Effector CD4-positive, alpha-beta T cell (primary cell): Measurements from ENCODE around the gene PCNX2.

ENCODE experiments used
- DNase-seq: peaks from one replicate; pipeline ENCODE4 v3.0.0-alpha.2; 2020

The PCNX2 gene

DNA sequence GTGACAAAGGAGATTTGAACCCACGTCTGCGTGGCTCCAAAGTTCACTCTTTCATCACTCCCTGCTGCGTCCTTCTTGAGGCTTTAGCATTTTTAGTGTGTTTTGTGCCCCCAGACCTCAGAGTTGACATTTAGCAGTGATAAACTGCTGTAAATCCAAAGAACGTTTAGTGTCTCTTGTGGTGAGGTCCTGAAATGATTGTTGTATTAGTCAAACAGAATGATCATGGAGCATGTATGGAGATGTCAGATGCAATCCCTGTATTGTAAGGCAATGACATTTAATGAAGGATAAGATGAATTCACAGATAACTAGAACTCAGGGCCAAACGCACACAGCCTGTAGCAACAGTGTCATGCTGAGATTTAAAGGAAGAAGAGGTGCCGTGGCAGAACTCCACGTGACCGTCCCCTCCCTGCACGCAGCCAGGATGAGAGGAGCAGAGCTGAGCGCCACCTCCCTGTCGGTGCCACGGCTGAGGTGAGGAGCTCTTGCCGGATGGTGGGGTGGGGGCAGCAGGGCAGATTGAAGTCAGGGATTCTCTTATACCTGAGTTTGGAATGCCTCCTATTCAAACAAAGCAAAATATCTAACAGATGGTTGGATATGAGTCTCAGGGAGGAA is 315.1 kb downstream of the PCNX2 start:
- no peak for DNase-seq

DNA sequence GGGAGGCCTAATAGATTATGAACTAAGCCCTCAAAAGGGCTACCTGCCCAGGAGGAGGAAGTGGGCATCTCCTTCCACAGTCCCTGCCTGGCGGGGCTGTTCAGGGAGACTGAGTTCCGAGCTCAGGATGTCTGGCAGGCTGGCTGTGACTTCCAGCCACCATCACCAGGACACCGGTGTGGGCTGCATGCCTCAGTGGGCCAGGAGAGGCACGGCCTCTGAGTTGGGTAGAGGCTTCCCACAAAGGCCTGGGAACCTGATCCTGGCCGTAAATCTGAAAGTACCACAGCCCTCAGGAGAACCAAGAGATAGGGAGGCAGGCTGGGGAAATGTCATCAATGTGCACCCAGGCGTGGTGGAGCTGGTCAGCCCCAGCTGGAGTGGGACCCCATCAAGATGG is 316.0 kb downstream of the PCNX2 start:
- no peak for DNase-seq

DNA sequence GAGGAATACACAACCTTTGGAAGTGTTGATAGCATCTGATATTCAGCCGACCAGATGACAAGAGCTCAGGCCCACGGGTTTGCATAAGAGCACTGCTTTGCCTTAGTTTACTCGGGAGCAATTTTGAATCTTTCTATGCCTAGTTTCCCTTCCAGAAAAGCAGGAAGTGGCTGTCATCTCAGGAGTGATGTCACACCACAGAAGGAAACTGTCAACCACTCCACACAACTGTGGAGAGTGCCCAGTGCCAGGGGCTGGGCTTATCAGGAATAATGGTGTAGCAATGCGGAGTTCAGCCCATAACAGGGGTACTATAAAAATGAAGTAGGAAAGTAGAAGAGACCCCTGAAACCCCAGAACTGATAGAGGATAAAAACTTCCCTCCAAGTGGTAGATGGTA is 316.7 kb downstream of the PCNX2 start:
- DNase-seq, result no peak

DNA sequence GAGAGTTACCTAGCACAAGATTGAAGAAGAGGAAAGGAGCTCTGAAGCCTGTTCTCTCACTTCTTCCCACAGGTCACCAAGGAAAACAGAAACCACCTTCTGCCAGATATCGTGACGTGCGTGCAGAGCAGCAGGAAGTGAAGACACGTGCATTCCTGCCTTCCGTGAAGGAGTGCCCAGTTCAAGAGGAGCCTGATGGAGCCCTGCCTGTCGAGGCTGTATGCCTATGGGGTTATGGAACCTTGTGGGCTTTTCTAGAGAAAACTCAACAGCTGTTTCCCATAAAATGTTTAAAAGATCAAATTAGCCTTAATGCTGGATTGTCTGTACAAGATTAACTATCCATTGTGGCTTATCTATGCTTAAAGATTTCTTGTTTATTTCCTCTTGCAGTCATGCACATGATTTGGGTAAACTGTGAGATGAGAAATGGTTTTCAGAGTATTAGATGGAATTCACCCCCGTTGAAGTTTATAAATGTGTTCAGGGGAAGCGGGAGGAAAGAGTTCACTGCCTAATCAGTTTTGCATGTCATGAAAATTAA is 317.4 kb downstream of the PCNX2 start:
- DNase-seq, result no peak

DNA sequence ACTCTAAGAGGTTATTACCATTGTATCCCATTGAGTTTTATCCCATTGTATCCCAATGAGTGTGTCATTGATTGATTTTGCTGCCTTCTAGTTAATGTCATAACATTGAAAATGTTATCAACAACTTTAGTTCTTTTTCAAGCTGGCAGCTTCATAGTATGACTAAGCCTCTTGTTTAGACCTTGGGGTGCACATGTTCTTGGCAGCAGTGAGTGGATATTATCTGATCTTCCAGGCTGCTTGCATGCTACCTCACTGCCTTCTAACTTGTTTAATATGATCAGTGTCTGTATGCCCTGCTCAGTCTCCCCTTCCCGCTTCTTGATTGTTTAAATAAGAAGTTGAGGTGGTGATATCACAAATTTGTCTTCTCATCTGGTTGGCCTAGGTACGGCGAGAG is 320.6 kb downstream of the PCNX2 start:
- DNase-seq, result no peak

DNA sequence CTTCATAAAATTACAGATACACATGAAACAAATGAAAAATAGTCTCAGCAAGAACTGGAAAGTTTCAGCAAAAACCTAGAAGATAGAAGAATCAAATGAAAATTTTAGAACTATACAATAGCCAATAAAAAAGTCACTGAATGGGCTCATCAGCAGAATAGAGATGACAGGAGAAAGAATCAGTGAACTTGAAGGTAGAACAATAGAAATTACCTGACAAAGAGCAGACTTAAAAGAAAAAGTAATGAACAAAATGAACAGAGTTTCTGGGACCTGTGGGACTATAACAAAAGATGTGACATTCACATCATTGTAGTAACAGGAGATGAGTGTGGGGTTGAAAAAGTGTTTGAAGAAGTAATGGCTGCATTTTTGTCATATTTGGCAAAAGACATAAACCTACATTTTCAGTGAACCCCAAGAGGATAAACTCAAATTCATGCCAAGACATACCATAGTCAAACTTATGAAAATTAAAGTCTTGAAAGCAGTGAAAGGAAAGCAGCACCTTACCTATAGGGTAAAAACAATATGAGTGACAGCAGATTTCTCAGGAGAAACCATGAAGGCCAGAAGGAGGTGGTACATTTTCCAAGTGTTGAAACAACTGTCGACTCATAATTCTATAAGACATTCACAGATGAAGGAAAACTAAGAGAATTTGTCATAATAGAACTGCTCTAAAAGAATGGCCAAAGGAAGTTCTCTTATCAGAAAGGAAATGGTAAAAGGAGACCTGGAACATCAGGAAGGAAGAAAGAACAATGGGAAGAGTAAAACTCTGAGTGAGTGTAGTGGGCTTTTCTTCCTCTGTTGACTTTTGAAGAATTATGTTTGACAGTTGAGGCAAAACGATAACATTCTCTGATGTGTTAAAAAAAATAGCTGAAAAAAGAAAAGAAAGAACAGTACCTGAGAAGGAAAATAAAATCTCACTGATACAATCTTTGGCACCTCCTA is 321.6 kb downstream of the PCNX2 start:
- no peak for DNase-seq

DNA sequence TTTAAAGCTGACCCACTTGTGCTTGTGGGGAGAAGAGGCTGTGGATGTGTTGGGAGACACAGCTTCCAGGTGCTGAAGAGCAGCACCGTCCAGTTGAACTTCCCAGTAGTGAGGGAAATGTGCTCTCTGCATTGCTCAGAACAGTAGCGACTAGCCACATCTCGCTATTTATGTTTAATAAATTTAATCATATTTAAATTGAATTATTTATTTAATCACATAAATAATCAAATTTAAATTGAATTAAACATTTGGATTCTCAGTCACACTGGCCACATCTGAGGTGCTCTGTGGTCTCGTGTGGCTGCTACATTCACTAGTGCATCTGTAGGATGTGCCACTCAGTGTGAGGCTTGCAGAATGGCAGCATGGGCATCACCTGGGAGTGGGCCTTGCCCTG is 325.0 kb downstream of the PCNX2 start:
- DNase-seq, result no peak

DNA sequence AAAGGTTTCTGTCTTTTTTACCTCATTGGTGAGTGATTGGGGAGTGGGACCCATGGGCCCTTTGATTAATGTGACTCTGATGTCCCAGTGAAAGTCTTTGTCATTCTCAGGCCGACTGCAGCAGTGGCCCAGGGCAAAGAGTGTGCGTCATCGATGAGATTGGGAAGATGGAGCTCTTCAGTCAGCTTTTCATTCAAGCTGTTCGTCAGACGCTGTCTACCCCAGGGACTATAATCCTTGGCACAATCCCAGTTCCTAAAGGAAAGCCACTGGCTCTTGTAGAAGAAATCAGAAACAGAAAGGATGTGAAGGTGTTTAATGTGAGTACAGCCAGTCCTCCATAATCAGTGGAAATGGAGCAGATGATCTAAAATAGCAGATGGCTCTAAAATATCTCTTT is 325.7 kb downstream of the PCNX2 start:
- no peak for DNase-seq

DNA sequence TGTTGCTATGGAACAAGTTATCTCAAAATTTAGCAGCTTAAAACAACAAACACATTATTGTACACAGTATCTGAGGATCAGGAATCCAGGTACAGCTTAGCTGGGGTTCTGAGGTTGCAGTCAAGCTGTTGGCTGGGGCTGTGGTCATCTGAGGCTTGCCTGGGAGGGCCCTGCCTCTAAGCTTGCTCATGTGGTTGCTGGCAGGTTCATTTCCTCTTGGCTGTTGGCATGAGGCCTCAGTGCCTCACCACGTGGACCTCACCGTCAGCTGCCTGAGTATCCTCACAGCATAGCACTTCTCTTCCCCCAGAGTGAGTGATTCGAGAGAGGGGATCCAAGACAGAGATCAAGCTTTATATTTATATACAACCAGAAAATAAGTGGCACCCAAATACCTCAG is 326.6 kb downstream of the PCNX2 start:
- DNase-seq, result no peak

DNA sequence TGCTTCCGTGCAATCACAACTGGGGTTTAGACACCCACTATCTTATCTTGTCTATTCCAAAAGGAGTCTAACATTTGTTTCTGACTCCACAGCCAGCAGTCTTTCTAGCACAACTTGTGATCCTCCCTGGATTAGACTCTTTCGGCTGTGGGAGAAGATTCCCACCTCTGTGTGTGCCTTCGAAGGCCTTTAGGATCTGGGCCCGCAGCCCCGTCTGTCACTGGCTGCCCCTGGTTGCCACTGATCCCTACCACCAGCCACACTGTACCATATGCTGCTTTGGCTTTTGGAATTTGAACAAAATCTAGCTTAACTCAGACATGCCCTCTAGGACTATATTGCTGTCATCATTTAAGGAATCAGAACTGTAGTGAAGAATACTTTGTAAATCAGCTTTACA is 327.1 kb downstream of the PCNX2 start:
- DNase-seq, result no peak

DNA sequence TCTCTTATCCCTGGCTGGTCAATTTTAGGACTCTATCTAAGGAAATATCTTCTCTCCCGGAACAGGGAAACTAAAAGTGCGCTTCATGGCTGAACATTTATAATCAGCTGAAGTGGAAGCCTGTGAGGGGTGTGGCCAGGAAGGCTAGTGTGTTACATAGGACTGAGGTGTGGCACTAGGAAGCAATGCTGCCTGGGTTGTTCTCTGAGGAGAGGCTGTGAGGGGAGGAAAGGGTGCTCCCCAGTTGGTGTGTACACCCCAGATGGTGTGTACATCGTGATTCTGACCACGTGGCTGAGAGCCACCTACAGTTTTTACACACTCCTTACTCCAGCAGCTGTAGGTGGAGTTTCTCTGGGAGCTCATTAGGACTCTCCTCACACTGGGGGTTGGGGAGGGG is 328.9 kb downstream of the PCNX2 start:
- no peak for DNase-seq

DNA sequence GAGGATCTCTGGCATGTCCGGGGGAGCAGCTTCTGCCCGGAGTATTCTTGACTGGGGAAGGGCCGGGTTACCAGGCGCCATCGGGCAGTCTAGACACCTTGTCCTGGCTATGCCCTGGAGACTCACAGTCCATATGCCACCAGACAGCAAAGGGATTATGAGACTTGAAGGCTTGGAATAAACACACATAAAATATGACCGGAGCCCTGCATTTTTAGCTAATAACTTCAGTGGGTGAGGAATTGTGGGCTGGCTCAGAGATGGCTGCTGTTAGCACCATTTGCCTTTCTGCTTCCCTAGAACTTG is 329.7 kb downstream of the PCNX2 start:
- no peak for DNase-seq

DNA sequence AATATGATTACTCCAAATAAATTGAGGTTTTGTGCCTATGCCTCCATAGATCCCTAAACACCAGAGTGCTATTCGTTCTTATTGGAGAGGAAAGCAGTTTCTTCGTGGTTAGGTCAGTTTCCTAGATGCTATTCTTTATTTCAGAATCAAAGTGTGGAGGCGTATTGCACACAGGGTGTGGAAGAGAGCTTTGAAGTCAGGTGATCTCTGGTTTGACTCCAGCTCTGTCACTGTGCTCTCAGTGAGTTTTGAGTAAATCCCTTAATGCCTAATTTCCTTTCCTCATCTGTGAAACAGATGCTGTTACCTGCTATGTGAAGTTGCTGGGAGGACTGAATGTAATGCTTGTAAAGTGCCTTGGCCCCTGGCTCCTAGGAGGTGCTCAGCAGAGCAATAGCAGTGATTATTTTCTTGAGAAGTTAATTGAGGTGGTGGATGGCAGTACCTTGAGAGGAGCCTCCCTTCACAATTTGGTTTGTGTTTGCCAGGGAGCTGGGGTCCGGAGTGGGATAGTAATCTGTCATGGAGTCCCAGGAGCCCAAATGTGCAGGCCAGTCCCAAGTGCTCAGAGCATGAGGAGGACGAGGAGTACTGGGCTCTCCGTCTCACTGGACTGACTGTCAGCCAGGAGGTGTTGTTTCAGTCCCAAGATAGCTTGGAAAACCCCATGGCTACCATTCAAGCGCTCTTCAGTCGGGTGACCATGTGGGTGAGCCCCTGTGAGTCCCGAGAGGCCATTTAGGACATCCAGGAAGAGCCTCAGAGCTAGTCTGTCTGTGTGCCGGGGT is 330.2 kb downstream of the PCNX2 start:
- DNase-seq, result no peak

DNA sequence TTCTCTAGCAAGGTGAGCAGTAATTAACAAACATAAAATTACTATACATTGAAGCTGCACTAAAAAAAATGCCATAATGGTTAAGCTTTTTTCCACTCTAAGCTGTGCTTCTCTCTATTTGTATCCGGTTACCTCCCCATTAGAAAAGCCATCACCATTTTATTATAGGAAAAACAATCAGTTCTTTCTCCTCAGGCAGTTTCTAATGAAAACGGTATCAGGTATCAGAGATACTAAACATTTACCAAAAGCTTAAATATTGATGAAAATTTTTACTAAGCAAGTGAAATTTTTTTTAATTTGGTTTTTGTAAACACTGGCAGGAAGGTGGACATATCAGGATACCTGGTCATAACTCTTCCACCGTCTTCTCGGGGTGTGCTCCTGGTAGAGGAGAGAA is 330.9 kb downstream of the PCNX2 start:
- DNase-seq, result no peak

DNA sequence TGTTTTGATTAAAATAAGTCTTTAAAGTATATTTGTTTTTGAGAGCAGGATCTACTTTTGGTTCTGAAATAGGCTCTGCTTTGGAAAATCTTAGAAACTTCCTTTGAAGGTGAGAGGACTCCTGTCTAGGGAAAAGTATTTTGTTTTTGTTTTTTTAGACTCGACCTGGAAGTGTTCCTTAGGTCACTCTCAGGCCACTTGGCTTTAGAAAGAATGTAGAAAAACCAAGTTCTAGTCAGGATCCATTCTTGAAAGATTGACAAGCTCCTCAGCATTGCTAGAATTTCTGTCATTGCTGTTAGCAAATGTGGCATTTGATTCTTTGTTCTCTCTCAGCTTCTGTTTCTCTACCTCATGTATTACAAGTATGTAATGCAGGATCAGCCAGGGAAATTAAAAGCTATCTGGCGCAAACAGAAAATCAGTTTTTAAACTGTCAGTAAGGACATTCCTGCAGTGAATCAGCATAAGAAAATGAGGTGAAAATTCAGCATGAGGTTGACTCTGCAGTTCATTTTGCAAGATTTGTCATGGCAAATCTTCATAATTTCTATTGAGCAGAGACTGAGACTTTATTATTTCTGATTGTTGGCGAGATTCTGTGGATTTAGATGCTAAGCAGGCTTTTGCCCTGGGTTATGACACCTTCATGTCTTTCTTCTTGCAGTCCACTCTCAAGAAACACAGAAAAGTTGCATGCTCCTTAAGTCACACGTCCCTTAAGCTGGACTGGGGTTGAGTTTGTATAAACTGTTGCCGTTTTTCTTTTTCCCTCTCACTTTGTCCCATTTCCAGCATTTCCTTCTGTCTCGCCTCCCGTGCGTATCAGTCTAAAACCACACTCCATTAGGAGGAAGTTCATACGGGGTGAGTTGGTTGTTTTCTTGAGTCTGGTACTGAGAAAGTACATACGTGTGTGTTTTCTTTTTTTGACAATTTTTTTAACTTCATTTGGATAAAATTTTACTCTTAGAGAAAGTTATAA is 332.5 kb downstream of the PCNX2 start:
- DNase-seq, result no peak

DNA sequence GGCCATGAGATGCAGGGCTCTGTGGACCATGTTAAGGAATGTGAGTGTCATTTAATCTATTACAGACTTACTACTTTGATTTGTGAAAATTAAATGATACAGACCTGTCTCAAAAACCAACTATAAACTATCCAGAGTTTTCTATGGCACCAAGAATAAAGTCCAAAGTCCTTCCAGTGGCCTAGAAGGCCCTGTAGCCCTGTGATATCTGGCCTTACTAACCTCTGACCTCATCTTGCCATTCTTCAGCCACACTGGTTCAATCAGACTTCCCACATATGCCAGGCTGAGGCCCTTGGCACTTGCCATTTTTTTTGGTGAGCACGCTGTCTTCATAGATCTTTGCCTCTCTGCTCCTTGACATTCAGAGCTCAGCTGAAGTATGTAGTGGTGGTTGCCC is 337.5 kb downstream of the PCNX2 start:
- DNase-seq, result no peak

DNA sequence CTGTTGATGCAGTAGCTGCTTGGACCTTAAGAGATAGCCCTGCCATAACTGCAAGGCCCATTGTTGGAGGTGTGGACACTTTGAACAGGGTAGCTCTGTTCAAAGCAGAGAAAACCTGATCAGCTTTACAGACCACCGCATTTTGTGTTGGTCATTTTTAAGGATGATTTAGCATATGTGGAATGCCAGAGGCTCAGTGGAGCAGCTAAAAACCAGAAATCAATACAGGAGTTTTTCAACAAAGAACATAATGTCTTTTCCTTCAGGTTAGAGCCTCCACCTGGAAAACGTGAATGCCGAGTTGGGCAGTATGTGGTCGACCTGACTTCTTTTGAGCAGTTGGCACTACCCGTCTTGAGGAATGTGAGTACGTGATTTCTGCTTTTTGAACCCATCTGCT is 339.4 kb downstream of the PCNX2 start:
- no peak for DNase-seq

DNA sequence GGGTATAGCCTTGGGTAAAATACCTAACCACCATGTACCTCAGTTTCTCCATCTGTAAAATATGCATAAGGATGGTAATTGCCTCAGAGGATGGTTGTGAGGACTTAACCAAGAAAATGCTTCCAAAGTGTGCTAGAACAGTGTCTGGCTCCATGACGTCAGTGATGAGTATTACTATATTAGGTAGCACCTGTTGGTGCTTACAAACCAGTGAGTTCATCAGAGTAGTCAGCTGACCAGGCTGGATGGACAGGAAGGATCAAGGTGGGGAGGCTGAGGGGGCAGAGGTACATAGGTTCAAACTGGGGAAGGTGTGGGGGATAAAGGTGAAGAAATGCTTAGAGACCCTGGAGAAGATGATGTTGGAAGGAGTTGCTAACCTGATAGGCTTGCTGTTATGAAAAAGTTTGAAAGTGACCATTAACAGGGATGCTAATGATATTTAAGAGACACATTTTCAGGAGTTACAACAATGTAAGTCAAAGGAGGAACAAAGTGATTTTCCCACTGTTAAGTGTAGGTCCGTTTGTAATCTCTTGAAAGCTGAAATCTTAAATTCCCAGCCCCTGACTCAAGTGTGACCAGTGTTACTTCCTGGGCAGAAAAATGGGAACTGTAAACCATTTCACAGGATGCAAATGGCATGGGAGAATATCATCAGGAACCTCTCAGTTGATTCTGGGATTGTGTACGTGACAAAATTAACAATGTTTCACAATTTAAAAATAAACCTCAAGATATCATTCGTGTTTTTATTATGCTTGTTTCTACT is 340.7 kb downstream of the PCNX2 start:
- no peak for DNase-seq

DNA sequence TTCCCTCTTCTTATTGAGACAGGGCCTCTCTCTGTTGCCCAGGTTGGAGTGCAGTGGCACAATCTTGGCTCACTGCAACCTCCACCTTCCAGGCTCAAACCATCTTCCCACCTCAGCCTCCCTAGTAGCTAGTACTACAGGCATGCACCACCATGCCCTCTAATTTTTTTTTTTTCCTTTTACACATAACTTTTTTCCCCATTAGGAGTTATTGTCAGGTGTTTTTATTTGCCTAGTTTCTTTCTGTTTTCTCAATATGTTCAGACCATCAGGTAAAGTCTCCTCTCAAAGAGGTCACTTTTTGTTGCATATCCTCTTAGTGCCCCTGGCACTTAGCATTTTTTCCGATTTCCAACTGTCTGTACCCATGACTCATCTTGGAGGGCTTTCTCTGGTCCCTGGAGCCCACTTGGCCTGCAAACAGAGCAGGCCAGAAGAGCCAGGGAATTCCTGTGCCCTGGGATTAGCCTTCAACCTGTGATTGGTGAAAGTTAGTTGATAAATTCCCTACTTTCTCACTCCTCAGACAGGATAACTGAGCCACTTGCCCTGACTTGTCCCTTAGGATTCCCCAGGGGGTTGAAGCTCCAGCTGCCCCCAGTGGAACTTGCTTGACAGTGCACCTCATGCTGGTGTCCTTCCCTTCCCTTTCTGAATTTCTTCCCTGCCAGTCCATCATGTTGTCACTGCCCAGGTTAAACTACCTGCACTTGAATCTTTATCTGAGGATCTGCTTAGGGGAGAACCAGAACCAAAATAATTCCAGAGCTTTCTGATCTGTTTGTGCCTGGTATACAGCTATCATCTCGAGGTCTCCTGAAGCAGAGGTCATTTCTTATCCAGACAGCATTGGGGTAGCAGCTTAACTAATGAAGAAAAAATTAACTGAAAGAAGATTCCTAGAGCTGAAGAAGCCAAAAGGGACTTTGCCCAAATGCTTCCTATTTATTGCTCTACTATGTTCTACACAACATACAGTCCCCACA is 342.7 kb downstream of the PCNX2 start:
- DNase-seq, result no peak

DNA sequence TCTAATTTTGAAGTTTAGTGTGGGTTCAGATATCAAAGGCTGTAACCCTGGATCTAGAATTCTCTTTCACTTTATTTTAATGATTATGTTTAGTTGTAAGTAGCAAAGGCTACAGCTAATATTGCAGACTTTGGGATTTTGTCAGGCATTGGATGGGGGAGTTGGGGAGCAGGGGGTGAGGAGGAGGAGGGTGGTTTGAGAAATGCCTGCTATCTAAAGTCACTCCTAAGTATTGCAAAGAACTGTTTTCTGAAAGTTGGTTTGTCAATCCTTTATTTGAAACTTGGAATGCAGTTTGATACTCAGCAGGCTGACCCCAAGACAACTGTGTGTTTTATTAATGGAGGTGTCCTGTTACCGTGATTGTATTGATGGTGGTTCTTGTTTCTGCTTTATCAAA is 343.9 kb downstream of the PCNX2 start:
- no peak for DNase-seq
